Neural progenitor cell (in vitro differentiated cells): ENCODE measurements around the gene ZKSCAN8. TPM values are rescaled to one million over a fixed set of nuclear protein-coding genes. Genes with fewer than 3 reads are reported as not detected.
A peak's percentile ranks its signal among the peaks of the same experiment; 100 is the strongest.
"Not testable (repeated sequence)": the region's sequence is repeated elsewhere in the genome, so short reads cannot be mapped to it uniquely, and the experiment has no call there.

Source experiments
- DNase-seq: peaks from one replicate; pipeline ENCODE4 v3.0.0-alpha.2; 2016; ENCODE audit warnings: low spot score
- H2AFZ ChIP-seq: fragments of 200-600 bp; sonication (generic); replicated peaks from 2 replicates; pipeline ENCODE4 v1.6.1; 2016; ENCODE audit warnings: antibody characterized with exemption
- H3F3A ChIP-seq: fragments of 200-600 bp; sonication (generic); 2 replicates; pipeline ENCODE4 v1.6.1; 2016; ENCODE audit warnings: antibody characterized with exemption, low read depth
- H3K27ac ChIP-seq: fragments of 200-600 bp; sonication (generic); 2 replicates; pipeline ENCODE4 v1.5.1; 2016; ENCODE audit warnings: mild to moderate bottlenecking
- H3K27me3 ChIP-seq: fragments of 200-600 bp; sonication (generic); 2 replicates; pipeline ENCODE4 v1.6.1; 2016; ENCODE audit warnings: mild to moderate bottlenecking, moderate library complexity
- H3K36me3 ChIP-seq: fragments of 200-600 bp; sonication (generic); 2 replicates; pipeline ENCODE4 v1.5.1; 2016
- H3K4me1 ChIP-seq: fragments of 200-600 bp; sonication (generic); 2 replicates; pipeline ENCODE4 v1.6.1; 2016; ENCODE audit warnings: mixed run types
- H3K4me2 ChIP-seq: fragments of 200-600 bp; sonication (generic); 2 replicates; pipeline ENCODE4 v1.6.1; 2016
- H3K4me3 ChIP-seq: fragments of 200-600 bp; sonication (generic); 2 replicates; pipeline ENCODE4 v1.5.1; 2016
- H3K79me2 ChIP-seq: fragments of 200-600 bp; sonication (generic); 2 replicates; pipeline ENCODE4 v1.6.1; 2016; ENCODE audit warnings: low read depth
- H3K9ac ChIP-seq: fragments of 200-600 bp; sonication (generic); 2 replicates; pipeline ENCODE4 v1.6.1; 2016
- H3K9me3 ChIP-seq: fragments of 200-600 bp; sonication (generic); 2 replicates; pipeline ENCODE4 v1.5.1; 2016; ENCODE audit warnings: low read depth
- H4K20me1 ChIP-seq: fragments of 200-600 bp; sonication (generic); 2 replicates; pipeline ENCODE4 v1.6.1; 2016; ENCODE audit warnings: low read depth
- H3K27ac Mint-ChIP-seq: 3 replicates; pipeline ENCODE4 v1.8.0; 2021; ENCODE audit warnings: mixed read lengths
- H3K27me3 Mint-ChIP-seq: 2 replicates; pipeline ENCODE4 v1.8.0; 2022; ENCODE audit warnings: low read depth, mild to moderate bottlenecking, inconsistent platforms, moderate library complexity, mixed read lengths; ENCODE audit not compliant: insufficient read depth
- H3K36me3 Mint-ChIP-seq: 3 replicates; pipeline ENCODE4 v1.8.0; 2021; ENCODE audit warnings: mixed read lengths
- H3K4me1 Mint-ChIP-seq: 3 replicates; pipeline ENCODE4 v1.8.0; 2021; ENCODE audit warnings: mixed read lengths
- H3K4me3 Mint-ChIP-seq: 3 replicates; pipeline ENCODE4 v1.8.0; 2021; ENCODE audit warnings: mild to moderate bottlenecking, moderate library complexity, mixed read lengths
- H3K9me3 Mint-ChIP-seq: 3 replicates; pipeline ENCODE4 v1.8.0; 2020; ENCODE audit warnings: mixed read lengths
- EZH2 ChIP-seq: fragments of 200-600 bp; sonication (generic); IDR thresholded peaks from 2 replicates; pipeline ENCODE4 v1.6.1; 2017; ENCODE audit warnings: antibody characterized with exemption, mild to moderate bottlenecking, moderate library complexity
- EZH2phosphoT487 ChIP-seq: fragments of 200-600 bp; sonication (generic); IDR thresholded peaks from 2 replicates; pipeline ENCODE4 v1.6.1; 2017; ENCODE audit warnings: antibody characterized with exemption
- total RNA-seq: library from RNA; depleted of rRNA; stranded (reverse); fragments of >200 nt; gene quantifications from 2 replicates; pipeline ENCODE4 v1.2.3, GENCODE V29; 2015; ENCODE audit warnings: low replicate concordance
- TF ChIP-seq, protein P1 (sequence below): fragments of 200-600 bp; sonication (generic); IDR thresholded peaks from 2 replicates; pipeline ENCODE4 v1.5.1; 2017; ENCODE audit warnings: antibody characterized with exemption, mild to moderate bottlenecking

ZKSCAN8 gene
- 42.7 and 43.1 TPM in 2 replicates for total RNA-seq

DNA sequence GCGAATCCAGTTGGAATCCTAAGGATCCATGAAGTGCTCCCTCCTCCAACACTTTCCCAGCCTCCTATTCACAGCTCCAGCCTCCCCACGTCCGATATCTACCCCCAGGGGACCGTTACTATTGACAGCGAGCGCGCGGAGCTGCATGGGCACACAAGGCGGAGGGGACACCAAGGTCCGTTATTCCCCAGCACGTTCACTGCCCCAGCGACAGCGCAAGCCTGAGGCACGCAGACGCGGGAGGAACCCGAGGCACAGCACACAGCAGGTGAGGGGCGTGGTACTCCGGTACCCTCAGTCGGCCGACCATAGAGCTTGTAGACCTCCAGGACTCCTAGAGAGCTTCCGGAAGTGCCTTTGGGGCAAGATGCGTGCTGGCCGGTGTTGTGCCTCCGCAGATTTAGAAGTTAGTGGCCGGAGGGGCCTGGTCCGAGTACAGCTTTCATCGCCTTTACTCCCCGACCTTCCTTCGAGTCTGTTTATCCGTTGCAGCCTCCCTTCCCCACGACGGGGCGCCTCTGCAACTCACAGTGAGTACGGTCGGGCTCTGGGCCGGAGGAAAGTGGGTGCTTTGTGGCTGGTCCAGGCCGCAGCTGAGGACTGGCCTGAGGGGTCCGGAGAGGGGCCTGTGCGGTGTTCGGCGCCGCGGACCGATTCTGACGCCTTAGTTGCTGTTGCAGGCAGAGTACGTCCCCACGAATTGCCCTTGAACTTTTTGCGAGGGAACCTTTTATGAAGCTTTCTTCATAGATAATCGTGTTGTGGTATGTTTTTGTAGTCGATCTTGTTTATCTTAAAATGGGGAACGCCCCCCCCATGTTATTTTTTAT is at the start of gene ZKSCAN8:
TSS of gene ZKSCAN8 (plus strand) at position 384 of the 830 bp plus-strand sequence. CDS start 6,525 bp downstream, outside the sequence.
- H3K27ac Mint-ChIP-seq, result peak within 1 kb of the TSS; percentile 86
- peaks cover 15% of the 10 kb centered on the region for H3K36me3 ChIP-seq
- peaks cover 26% of the 10 kb centered on the region for H4K20me1 ChIP-seq
- peak within 1 kb of the TSS; percentile 94 for H2AFZ ChIP-seq
- peak; percentile 38 for TF ChIP-seq EZH2
- TF ChIP-seq EZH2phosphoT487, result peak; percentile 51
- TF ChIP-seq, protein P1, sequence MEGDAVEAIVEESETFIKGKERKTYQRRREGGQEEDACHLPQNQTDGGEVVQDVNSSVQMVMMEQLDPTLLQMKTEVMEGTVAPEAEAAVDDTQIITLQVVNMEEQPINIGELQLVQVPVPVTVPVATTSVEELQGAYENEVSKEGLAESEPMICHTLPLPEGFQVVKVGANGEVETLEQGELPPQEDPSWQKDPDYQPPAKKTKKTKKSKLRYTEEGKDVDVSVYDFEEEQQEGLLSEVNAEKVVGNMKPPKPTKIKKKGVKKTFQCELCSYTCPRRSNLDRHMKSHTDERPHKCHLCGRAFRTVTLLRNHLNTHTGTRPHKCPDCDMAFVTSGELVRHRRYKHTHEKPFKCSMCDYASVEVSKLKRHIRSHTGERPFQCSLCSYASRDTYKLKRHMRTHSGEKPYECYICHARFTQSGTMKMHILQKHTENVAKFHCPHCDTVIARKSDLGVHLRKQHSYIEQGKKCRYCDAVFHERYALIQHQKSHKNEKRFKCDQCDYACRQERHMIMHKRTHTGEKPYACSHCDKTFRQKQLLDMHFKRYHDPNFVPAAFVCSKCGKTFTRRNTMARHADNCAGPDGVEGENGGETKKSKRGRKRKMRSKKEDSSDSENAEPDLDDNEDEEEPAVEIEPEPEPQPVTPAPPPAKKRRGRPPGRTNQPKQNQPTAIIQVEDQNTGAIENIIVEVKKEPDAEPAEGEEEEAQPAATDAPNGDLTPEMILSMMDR, result no peak
- no peaks in the 10 kb centered on the region for H3K9me3 ChIP-seq
- peak within 1 kb of the TSS; percentile 92 for H3K4me3 ChIP-seq
- H3K4me1 ChIP-seq, result peaks cover 21% of the 10 kb centered on the region
- H3K27ac ChIP-seq, result peak within 1 kb of the TSS; percentile 88
- peak; percentile 98 for DNase-seq
- H3K36me3 Mint-ChIP-seq, result peaks cover 21% of the 10 kb centered on the region
- peak within 1 kb of the TSS; percentile 94 for H3K4me2 ChIP-seq
- H3K9ac ChIP-seq, result peak within 1 kb of the TSS; percentile 96
- H3K27me3 Mint-ChIP-seq, result peaks cover 7% of the 10 kb centered on the region
- no peaks in the 10 kb centered on the region for H3K9me3 Mint-ChIP-seq
- peaks cover 18% of the 10 kb centered on the region for H3K4me1 Mint-ChIP-seq
- peak within 1 kb of the TSS; percentile 97 for H3K4me3 Mint-ChIP-seq
- peaks cover 21% of the 10 kb centered on the region for H3F3A ChIP-seq
- peaks cover 50% of the 10 kb centered on the region for H3K79me2 ChIP-seq
- H3K27me3 ChIP-seq, result peaks cover 32% of the 10 kb centered on the region

DNA sequence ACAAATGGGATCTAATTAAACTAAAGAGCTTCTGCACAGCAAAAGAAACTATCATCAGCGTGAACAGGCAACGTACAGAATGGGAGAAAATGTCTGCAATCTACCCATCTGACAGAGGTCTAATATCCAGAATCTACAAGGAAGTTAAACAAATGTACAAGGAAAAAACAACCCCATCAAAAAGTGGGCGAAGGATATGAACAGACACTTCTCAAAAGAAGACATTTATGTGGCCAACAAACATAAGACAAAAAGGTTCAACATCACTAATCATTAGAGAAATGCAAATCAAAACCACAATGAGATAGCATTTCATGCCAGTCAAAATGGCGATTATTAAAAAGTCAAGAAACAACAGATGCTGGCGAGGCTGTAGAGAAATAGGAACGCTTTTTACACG is 39.5 kb upstream of the ZKSCAN8 start:
- not testable (repeated sequence) for H3K4me3 Mint-ChIP-seq, H3K4me2 ChIP-seq, H3K4me1 Mint-ChIP-seq, DNase-seq, H3K4me1 ChIP-seq, H3K9me3 ChIP-seq, H3K36me3 ChIP-seq, H3K9ac ChIP-seq, H4K20me1 ChIP-seq, H3K4me3 ChIP-seq, H3K27me3 Mint-ChIP-seq, H3F3A ChIP-seq, H3K27ac ChIP-seq, H2AFZ ChIP-seq, H3K27ac Mint-ChIP-seq, H3K79me2 ChIP-seq, H3K36me3 Mint-ChIP-seq
- peaks cover 15% of the 10 kb centered on the region for H3K9me3 Mint-ChIP-seq
- peaks cover 33% of the 10 kb centered on the region for H3K27me3 ChIP-seq

- not testable (repeated sequence) for H3K36me3 ChIP-seq, DNase-seq, H3K27ac ChIP-seq, H3K4me3 Mint-ChIP-seq, H3K4me2 ChIP-seq, H4K20me1 ChIP-seq, H3K4me1 Mint-ChIP-seq, H3K9me3 ChIP-seq, H2AFZ ChIP-seq, H3K9ac ChIP-seq, H3K27ac Mint-ChIP-seq, H3K36me3 Mint-ChIP-seq, H3K79me2 ChIP-seq, H3K27me3 Mint-ChIP-seq, H3K4me3 ChIP-seq
- peaks cover 10% of the 10 kb centered on the region for H3K4me1 ChIP-seq
- H3F3A ChIP-seq, result peaks cover 14% of the 10 kb centered on the region
- peaks cover 33% of the 10 kb centered on the region for H3K27me3 ChIP-seq
- H3K9me3 Mint-ChIP-seq, result peaks cover 14% of the 10 kb centered on the region
These were observed 39.0 kb upstream of the ZKSCAN8 start for GRCh38 chr6:28102699-28103098.

DNA sequence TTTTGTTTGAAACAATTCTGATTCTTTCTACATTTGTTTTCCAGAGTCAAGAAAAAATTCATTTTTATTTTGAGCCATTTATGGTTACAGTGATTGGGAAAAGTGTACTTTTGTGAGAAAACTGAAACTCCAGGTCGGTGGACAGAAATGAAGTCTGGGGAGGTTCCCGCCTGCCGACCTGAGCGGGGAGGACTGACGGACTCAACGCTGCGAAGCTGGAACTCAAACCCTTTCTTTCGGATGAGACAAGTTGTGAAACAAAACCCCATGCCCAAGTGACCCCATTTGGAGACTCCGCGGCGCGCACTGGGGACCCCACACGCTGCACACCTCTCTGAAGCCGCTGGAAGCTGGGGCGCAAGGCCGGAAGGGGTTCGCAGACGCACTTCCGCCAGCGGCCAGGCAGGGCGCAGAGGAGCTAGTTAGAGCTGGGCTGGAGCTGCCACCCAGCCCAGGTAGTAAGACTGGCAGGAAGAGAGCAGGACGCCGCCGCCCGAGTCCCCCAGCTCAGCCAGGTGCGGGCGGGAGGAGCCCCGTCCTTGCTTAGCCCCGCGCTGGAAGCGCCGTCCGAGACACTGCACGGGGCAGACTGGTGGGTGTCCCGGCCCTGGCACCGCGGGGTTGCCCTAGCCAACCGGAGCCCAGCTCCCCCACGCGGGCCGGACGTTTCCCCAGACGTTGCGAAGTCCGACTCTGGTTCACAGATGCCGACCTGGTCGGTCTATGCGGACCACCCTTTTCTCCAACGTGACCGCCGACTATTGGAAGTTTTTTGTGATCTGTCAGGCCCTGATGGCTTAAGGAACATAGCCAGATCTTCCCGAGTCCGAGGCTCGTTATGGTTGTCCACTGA is 37.1 kb upstream of the ZKSCAN8 start:
- H3K4me1 Mint-ChIP-seq, result peaks cover 8% of the 10 kb centered on the region
- peak; percentile 90 for DNase-seq
- peaks cover 5% of the 10 kb centered on the region for H3K9me3 Mint-ChIP-seq
- H2AFZ ChIP-seq, result peak overlapping the region; percentile 85
- no peaks in the 10 kb centered on the region for H3K79me2 ChIP-seq
- H3K27me3 ChIP-seq, result peaks cover 33% of the 10 kb centered on the region
- peaks cover 7% of the 10 kb centered on the region for H3K27me3 Mint-ChIP-seq
- H3K36me3 ChIP-seq, result no peaks in the 10 kb centered on the region
- no peaks in the 10 kb centered on the region for H4K20me1 ChIP-seq
- TF ChIP-seq EZH2, result peak; percentile 40
- TF ChIP-seq EZH2phosphoT487, result no peak
- TF ChIP-seq, protein P1, result peak; percentile 60
- peak overlapping the region; percentile 43 for H3K27ac Mint-ChIP-seq
- peak overlapping the region; percentile 91 for H3K4me3 Mint-ChIP-seq
- no peaks in the 10 kb centered on the region for H3K36me3 Mint-ChIP-seq
- no peak overlapping the region for H3K9ac ChIP-seq
- H3K4me3 ChIP-seq, result peak overlapping the region; percentile 53
- peak overlapping the region; percentile 80 for H3K4me2 ChIP-seq
- H3F3A ChIP-seq, result peaks cover 22% of the 10 kb centered on the region
- no peak overlapping the region for H3K27ac ChIP-seq
- no peaks in the 10 kb centered on the region for H3K9me3 ChIP-seq
- H3K4me1 ChIP-seq, result peaks cover 12% of the 10 kb centered on the region
